GM04504 (cell line): ENCODE data around the gene LMTK3.
"Not testable (repeated sequence)": the region's sequence is repeated elsewhere in the genome, so short reads cannot be mapped to it uniquely, and the experiment has no call there.

Source experiments
- DNase-seq: peaks from one replicate; pipeline ENCODE4 v3.0.0-alpha.2; 2012; ENCODE audit warnings: low read depth

The LMTK3 gene

DNA sequence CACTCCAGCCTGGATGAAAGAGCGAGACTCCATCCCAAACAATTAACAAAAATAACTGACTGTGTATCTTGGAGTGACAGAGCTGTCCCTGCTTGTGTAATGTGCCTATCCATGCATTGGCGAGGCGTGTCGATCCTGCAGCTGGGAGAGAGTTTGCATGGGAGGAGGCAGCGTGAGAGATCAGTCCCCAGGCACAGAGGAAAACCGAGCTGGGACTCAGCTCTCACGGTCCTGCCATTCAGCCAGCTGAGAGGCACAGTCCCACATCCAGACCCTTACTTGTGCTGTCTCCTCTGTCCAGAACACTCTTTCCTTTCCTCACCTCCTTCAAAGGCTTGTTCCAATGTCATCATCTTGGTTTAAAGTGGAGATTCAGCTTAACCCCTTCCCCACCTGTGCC lies 28.5 kb upstream of the LMTK3 start:
- DNase-seq: no peak

DNA sequence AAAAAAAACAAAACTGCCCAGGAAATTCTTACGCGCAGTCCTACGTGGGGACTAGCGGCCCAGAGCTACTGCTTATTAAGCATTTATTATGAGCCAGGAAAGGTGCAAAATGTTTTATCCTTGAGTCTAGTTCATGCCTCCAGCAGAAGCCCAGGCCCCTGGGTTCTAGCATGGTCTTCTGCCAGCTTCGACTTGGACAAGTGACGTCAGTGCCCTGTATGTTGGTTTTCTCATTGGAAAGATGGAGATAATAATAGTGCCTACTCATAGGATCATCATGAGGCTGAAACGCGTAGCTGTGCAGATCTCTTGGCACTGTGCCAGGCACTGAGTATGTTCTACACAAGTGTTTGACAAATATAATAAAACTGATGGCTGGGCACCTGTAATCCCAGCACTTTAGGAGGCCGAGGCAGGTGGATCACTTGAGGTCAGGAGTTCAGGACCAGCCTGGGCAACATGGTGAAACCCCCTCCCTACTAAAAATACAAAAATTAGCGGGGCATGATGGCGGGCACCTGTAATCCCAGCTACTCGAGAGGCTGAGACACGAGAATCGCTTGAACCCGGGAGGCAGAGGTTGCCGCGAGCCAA lies 28.0 kb upstream of the LMTK3 start:
- DNase-seq: no peak

DNA sequence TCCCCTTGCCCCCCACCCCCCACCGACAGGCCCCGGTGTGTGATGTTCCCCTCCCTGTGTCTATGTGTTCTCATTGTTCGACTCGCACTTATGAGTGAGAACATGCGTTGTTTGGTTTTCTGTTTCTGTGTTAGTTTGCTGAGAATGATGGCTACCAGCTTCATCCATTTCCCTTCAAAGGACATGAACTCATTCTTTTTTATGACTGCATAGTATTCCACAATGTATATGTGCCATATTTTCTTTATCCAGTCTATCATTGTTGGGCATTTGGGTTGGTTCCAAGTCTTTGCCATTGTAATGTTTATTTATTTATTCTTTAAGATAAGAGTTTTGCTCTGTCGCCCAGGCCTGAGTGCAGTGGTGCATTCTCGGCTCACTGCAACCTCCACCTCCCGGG lies 26.4 kb upstream of the LMTK3 start:
- DNase-seq: not testable (repeated sequence)

DNA sequence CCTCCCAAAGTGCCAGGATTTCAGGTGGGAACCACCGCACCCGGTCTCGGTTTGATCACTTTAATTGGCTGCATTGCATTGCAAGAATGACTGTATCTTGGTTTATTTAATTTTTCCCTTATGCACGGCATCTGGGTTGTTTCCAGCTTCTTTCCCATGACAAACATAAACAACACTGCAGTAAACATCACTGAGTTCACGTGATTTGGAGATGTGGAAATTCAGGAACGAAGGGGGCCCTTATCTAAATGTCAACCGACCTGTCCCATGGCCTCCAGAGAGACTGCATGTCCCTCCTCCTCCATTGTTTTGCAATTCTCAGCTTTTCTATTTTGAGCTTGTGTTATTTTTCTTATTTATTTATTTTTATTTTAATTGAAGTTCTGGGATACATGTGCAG lies 25.9 kb upstream of the LMTK3 start:
- no peak for DNase-seq

DNA sequence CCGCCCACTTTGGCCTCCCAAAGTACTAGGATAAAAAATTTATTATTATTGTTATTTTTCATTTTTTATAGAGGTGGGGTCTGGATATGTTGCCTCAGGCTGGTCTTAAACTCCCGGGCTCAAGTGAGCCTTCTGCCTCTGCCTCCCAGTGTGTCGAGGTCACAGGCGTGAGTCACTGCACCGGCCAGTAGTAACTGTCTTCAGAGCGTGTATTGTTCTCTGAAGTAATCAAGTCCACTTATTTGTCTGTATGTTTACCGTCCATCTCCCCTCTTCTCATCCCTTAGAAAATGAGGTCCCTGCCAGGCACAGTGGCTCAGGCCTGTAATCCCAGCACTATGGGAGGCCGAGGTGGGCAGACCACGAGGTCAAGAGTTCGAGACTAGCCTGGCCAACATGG lies 22.1 kb upstream of the LMTK3 start:
- no peak for DNase-seq

DNA sequence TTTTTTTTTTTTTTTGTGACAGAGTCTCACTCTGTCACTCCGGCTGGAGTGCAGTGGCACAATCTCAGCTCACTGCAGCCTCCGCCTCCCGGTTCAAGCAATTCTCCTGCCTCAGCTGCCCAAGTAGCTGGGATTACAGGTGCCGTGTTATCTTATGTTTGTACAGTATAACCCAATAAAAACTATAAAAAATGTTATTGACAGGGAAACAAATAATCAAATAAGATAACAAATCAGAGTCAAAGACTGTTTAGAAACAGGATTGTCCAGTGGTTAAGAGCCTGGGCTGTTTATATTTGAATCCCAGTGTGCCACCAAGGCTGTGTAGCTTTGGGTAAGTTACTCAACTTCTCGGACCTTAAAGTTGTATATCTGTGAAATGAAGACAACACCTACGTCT lies 19.1 kb upstream of the LMTK3 start:
- no peak for DNase-seq

DNA sequence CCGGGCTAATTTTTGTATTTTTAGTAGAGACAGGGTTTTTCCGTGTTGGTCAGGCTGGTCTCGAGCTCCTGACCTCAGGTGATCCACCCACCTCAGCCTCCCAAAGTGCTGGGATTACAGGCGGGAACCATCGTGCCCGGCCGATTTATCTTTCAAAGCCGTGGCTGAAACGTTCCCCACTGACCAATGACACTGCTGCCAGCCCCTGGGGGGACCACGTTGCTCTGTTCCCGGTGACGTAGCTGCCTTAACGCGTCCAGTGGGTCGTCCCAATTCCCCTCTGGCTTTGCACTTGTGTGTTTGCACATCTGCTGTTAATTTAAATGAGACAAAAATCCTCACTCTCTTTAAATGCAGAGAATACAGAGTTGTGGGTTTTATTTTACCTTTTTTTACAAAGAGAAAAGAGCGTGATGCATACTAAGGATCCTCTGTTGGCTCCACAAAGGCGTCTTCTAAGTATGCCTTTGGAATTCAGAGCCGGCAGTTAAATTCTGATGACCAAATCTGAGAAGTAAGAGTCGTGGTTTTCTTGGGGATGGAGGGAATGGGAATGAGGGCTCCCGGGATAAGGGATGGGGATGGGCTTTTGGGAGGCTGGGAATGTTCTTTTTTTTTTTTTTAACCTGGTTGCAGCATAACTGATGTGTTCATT lies 18.6 kb upstream of the LMTK3 start:
- no peak for DNase-seq

DNA sequence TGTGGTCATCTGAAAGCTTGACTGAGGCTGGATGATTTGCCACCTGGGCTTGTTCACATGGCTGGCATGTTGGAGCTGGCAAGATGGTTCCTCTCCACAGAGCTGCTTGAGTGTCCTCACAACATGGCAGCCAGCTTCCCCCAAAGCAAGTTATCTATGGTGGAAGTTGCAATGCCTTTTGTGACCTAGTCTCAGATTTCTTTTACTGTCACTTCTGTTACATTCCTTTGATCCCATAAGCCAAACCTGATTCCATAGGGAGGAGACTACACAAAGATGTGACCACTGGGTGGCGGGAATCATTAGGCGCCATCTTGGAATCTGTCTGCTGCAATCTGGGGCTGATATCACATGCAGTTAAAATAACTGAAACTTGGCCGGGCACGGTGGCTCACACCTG lies 17.5 kb upstream of the LMTK3 start:
- DNase-seq: no peak

DNA sequence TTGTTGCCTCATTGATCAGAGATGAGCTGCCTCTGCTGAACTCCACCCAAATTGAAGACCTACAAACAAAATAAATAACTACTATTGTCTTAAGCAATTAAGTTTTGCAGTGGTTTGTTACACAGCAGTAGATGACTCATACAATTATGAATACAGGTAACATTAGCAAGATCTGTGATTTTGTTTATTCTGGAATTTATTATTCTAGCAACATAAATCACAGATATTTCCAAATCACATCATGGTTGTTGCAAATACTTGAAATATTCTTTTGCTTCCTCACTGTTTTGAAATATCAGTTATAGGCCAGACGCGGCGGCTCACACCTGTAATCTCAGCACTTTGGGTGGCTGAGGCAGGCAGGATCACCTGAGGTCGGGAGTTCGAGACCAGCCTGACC lies 13.1 kb upstream of the LMTK3 start:
- DNase-seq: no peak

DNA sequence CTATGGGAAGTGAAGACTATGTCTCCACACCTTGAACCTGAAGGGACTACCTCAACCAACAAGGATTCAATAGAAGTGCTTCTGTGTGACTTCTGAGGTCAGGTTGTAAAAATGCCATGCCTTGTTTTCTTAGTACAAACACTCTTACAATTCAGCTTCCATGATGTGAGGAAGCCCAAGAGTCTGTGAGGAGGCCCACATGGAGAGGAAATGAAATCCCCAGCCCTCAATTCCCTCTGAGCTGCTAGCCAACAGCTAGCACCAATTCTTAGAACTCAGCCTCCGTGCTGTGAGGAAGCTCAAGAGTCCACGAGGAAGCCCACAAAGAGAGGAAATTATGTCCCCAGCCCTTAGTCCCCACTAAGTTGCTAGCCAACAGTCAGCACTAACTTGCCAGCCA lies 12.6 kb upstream of the LMTK3 start:
- DNase-seq: no peak

DNA sequence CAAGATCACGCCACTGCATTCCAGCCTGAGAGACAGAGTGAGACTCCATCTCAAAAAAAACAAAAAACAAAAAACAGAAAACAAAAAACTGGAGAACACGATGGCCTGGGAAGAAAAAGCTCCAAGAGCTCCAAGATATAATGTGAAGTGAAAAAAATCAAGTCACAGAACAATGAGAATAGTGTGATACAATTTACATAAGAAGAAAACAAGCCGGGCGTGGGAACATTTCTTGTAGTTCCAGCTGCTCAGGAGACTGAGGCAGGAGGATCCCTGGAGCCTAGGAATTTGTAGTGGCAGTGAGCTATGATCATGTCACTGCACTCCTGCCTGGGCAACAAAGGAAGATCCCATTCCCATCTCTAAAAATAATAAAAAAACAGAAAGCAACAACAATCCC lies 8.5 kb upstream of the LMTK3 start:
- DNase-seq: no peak

DNA sequence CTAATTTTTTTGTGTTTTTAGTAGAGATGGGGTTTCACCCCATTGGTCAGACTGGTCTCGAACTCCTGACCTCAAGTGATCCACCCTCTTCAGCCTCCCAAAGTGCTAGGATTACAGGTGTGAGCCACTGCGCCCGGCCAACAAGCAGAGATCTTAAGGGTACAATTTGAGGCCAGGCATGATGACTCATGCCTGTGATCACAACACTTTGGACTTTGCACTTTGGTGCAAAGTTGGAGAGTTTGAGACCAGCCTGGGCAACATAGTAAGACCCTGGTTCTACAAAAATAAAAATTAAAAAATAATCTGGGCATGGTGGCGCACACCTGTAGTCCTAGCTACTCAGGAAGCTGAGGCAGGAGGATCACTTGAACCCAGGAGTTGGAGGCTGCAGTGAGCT lies 7.8 kb upstream of the LMTK3 start:
- DNase-seq: not testable (repeated sequence)

DNA sequence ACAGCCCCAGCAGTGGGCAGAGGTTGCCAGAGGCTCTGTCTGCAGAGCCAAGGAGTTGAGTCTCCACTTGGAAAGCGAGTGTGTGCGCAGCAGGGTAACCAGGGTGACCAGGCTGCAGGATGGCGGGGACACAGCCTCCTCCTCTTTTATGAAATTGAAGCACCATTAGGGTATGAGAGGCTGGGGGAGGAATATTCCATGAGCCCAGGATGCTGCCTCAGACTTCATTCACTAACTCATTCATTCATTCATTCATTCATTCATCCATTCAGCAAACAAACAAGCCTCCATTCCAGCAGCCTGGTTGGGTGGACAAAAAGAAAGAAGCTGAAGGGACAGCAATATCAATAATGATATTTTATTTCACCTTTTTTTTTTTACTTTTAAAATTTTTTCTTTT lies 6.6 kb upstream of the LMTK3 start:
- DNase-seq: no peak

DNA sequence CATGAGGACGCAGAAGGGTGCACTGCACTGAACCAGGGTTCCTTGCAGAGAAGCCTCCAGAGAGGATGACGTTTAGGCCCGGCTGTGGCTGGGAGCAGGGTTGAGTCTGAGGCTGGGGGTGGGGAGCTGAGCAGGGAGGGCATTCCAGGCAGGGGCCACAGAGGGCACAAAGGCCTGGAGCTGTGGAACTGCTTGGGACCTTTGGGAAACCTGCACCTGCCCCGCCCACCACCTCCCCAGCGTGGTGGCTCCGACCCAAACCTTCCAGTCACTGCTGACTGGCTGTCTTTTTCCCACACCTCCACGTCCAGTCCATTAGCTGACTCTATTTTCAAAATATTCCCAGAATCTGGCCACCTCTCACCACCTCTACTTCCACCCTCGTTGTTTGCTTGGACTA lies 4.9 kb upstream of the LMTK3 start:
- DNase-seq: no peak

DNA sequence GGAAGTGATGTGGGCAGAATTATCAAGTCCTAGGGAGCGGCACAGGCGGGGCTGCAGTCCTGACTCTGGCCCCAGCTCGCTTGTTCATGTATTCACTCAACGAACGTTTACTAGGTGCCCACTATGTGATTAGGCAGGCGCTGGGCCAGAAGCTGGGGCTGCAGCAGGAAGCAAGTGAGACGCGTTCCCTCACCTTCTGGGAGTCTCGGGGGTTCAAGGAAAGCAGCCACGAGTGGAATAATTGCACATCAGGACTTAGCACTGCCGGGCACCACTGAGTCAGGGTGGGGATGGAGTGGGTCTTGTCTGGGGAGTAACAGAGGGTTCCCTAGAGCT lies 2.5 kb upstream of the LMTK3 start:
- no peak for DNase-seq

DNA sequence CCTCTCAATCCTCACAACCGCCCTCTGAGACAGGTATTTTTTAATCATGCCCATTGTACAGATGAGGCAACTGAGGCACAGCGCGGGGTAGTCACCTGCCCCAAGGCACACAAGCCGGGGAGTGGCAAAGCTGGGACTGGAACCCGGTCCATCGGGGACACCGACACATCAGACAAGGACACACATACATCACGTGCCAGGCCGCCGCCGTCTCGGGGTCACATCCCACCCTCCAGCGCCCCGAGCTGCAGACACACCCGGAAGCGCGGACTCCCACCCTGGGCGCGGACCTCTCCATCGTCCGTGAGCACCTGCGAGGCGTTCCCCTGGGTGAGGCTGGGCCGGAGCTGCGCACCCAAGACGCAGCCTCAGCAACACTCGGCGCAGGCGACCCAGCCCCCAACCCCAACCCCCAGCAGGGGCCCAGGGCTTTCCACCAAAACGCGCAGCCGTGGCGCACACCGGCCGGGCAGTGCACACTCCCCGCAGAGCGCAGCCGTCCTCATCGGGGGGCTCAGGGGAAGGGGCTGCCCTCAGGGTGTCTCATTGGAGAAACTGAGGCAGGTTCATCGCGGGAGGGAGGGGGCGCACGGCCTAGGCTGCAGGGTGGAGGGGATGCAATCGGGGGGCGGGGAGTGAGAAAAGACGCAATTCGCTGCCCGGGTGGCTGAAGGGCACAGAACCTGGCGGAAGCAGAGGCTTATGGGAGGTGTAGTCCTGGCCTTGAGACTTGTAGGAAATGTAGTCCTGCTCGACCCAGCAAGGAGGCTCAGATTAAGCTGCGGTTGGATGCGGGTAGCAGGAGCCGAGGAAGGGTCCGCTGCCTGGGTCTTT lies 1.9 kb upstream of the LMTK3 start:
- DNase-seq: no peak

DNA sequence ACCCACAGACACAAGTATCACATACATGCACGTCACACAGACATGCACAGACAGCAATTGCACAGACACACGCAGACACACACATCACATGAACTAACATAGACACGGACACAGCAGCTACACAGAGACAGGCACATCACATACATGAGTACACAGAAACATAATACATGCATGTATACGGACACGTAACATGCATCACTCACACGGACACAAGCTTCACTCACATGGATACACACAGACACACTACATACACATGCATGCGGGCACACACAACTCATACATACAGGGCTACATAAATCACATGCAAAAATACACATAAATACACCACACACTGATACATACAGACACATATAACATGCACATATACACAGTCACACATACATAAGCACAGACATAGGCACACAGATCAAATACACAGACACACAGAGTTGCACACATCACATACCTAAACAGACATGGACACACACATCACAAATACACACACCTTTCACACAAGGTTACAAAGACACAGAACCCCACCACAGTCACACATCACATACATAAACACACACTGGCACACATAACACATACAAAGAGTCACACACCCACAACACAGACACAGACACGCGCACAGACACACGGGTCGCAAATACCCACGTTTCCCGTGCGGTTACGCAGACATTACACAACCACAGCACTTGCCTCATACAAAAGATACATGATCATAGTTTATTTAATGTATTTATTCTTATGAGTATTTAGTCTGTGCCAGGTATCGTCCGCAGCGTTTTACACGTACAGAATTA lies 1.1 kb upstream of the LMTK3 start:
- no peak for DNase-seq

DNA sequence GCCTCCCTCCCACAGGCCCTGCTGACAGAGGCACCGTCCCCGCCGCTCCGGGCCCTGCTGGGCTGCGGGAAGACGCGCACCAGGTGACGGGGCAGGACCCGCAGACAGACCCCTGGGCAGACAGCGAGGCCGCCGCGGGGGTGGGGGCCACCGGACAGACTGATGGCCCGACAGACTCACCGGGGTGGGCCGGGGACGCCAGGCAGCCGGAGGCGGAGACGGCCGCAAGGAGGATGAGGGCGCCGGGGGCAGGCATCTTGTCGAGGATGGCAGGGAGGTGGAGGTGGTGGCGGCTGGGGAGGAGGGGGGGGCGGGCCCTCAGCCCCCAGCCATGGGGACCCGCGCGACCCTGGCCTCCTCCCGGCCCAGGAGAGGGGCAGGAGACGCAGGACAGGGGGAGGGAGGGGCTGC lies 309 bp downstream of the LMTK3 start:
- no peak for DNase-seq

DNA sequence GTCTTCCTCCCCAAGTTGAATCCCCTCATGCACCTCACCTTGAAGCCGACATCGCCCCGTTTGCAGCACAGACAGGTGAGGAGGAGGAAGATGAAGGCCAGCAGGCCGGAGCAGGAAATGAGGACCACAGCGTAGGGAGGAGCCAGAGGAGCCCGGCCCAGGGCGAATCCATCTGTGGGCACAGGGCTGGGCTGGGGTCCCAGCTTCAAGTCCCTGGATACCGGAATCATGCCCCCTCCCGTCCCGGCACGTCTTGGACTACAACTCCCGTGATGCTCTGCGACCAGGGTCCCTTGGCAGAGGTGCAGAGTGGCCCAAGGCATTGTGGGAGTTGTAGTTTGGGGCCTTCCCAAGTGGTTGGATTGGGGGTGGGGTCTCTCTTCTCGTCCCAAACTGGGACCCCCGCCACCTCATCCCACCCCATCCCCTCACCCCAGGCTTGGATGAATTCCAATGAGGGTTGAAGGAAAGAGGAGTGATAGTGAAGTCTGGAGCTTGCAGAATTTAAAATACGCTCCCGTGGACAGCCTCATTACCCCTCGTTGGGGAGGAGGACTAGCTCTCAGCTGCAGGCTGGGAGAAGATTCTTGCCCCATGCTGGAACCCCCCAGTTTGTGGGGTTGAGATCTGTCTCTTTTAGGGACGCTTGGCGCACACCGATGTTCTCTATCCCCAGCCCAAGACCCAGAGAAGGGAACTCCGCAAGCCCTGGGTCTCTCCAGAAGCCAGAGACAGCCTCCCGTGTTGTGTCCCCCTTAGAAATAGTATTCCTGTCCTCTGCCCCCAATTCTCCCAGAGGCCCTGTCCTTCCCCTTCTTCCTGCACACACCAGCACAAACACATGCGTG lies 990 bp downstream of the LMTK3 start:
- DNase-seq: no peak

DNA sequence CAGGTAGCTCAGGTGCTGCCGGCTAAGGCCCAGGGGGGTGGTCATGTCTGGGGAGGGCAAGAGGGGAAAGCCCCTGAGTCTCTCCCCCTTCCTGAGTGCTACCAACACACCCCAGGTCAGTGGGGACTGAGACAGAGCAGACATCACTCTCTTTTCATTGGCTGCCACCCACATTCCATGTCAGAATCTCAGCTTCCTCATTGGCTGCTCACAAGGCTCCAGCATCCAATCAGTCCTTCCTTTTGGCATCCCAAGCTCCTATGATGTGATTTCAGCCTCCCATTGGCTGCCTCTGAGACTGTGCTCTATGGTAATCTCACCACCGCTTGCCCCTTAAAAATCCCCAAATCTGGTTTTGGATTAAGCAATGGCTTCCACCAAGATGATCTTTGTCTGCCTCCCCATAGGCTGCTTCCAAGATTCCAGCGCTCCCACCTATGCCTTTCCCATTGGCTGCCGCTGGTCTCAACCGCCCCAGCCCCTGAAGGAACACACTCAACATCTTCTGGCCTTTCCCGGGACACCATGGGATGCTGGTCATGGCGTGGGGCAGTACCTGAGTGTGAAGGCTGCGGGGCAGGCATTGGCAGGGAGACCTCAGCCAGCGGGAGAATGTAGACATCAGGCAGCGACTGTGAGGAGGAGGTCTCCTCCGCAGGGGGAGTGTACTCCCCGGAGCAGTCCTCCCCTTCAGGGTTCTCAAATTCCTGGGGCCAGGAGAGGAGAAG lies 2.0 kb downstream of the LMTK3 start:
- DNase-seq: no peak

DNA sequence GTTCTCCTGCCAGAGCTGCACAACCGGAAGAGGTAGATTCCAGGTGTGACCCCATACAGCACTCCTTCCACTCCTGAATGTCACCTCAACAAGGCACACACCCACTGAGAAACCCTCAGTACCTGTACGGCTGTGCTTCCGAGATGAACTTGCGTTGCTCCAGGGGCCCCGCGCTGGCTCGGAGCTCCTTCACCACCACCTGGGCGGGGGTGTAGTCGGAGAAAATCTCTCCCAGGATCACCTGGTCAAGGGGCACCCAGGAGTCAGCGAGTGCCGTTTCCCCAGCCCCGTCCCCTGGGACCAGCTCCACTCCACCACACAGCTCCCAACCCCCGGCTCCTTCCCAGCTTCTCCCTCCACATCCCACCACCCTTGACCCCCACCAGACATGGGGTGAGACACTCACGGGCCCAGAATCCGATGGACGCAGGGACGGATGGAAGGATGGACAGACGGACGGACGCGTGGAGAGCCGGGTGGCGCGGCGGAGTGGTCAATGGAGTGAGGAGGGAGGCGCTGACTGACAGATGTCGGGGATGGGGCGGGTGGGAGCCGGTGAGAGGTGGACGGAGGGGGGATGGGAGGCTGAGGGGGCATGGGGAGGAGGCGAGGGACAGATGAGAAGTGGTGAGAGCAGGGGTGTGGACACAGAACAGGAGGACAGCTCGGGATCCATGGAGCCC lies 2.8 kb downstream of the LMTK3 start:
- no peak for DNase-seq
